Stimulated activated CD4-positive, alpha-beta T cell treated with anti-CD3 and anti-CD28 coated beads, Interleukin-2, amount 100 ng/mL, for 4 hours (primary cell): Measurements from ENCODE around the gene KCTD5.

Experiments
- DNase-seq: peaks from one replicate; pipeline ENCODE4 v3.0.0-alpha.2; 2020; ENCODE audit warnings: low read depth

KCTD5 gene

DNA sequence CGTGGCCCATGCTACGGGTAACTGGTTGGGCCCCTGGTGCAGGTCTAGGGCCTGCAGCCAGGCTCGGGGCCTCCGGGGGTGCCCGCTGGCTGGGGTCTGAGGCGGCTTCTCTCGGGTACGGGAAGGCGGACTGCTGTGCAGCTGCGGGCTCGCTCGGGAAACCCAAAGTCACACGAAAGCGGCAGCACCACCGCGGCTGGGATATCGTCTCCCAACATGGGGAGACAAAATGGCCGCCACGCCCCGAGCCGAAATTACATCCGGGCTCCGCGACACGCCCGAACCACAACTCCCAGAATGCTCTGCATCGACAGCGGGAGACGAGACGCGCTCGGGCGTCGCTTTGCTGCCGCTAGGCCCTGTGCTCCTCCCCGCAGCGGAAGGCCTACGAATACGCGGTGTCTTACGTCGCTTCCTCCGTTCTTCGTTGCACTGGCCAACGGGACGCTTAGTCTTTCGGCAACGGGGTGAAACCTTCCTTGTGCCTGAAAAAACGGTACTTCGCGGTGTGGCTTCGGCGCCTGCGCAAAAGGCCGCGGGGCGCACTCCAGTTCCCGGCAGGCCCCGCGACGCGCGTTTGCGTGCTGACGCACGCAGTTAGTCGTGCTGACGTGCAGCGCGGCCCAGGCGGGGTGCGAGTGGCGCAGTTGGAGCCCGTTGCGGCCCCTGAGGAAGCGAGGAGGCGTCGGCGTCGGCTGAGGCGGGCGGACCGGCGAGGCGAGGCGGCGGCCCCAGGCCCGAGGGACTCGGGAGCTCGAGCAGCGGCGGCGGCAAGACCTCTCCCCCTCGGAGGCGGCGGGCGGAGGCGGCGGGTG, 69.9 kb downstream of the KCTD5 start, which contains the start of gene SRRM2:
TSS of gene SRRM2 (plus strand) at position 604 of the 815 bp plus-strand sequence. CDS start 3,727 bp downstream, outside the sequence.
- peak; percentile 88 for DNase-seq

DNA sequence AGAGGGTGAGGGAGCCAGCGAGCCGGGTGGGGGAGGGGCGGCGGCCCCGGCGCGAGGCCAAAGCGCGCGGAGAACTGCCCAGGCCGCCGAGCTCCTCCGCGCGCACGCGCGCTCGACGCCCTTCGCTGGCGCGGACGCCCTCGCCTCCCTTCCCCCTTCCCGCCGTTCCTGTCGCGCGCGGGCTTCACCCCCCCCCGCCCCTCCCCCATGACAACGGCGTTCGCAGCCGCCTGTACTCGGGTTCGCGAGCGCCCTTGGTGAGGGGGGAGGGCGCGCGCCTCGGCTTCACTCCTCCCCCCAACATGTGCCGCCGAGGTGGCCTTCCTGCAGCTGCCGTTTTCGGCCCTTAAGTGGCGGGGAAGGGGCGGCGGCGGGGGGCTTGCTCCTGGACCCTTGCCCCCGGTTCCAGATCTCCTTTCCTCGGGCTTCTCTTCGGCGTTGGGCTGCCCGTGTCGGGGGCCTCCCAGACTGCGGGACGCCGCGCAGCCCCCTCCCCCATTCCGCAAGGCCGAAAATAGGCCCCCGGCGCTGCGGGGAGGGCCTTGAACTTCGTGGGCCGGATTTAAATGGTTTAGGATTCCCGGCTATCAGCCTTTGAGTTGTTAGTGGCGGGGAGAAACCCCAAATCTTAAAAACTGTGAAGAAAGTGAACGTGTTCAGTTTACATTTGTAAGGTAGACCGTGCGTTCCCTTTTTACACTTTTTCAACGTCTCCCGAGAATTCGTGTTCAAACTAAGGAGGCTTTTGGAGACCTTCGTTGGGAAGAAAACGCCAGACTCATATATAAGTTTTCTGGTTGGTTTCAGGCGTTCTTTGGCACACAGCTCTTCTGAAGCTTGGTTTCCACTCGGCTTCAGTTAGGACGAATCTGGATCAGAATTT, 70.8 kb downstream of the KCTD5 start:
- no peak for DNase-seq

DNA sequence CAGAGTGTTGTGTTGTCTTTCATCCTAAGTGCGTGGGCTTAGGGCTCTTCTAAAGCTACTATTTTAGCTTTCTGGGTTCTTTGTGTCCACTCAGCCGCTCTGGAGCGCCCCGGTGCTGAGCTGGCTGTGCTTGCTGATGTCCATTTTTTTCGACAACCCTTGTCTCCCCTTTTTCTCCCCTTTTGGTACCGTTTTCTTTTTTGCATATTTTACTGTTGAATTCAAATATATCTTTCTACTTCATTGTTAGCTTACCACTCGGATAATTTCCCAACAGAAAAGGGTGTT, 71.4 kb downstream of the KCTD5 start:
- no peak for DNase-seq

- DNase-seq = no peak
These were observed 72.8 kb downstream of the KCTD5 start for GRCh38 chr16:2755158-2755557.

DNA sequence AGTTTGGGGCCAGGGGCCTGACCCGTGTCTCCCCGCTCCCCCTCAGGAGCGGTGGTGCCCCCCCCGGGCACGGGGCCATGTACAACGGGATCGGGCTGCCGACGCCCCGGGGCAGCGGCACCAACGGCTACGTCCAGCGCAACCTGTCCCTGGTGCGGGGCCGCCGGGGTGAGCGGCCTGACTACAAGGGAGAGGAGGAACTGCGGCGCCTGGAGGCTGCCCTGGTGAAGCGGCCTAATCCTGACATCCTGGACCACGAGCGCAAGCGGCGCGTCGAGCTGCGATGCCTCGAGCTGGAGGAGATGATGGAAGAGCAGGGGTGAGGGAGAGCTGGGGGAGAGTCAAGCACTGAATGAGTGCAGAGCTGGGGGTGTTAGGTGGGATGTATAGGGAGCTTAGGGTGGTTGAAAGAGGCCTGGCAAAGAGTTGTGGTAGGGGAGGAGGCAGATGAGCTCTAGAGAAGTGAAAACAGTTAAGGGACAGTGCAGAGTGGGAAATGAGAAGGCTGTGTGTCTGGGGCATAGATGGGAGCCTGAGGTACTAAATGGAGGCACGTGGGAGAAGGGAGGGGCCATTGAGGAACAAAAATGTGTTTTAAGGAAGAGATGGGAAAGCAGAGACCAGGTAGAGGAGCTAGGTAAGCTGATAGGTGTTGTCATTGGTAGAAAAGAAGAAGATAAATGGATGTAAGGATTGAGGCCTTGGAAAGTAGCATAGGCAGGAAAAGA, 74.1 kb downstream of the KCTD5 start:
- DNase-seq = no peak

DNA sequence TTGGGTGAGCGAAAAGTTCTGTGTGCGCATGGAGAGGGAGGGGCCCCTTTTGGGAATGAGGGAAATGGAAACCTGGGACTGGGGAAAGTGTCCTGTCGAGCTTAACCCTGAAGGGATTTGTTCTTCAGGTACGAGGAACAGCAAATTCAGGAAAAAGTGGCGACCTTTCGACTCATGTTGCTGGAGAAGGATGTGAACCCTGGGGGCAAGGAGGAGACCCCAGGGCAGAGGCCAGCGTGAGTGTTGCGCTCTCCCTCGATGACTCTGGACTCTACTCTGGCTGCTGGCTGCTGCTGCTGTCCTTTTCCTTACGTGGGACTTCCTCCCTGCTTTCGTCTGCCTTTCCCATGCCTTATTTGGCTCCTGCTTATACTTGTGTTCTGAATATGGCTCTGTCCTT, 75.0 kb downstream of the KCTD5 start:
- no peak for DNase-seq
